Measurements from ENCODE around the gene SCAP. TPM values are rescaled to one million over a fixed set of nuclear protein-coding genes. Genes with fewer than 3 reads are reported as not detected.

Gene SCAP
- total and polyA plus RNA-seq, 2 of the 13 experiments (the other 11 are each of a cell fraction or from before 2014, with no cell fraction given) = 40.4 to 53.3 TPM

- TF ChIP-seq HNF1A (IDR thresholded peaks at IDR 0.05; ENCODE audit: low read depth) (no peak), HNF1A (CRISPR knock-in tag; IDR thresholded peaks at IDR 0.05; ENCODE audit: borderline replicate concordance) (0 out of 2 replicates have a peak, but pooled peaks have one; percentile 2), KDM6A (CRISPR knock-in tag; IDR thresholded peaks at IDR 0.05; ENCODE audit: low read depth) (peak; percentile 87), NFKB2 (CRISPR knock-in tag; IDR thresholded peaks at IDR 0.05; ENCODE audit: borderline replicate concordance) (no peak), PAWR (CRISPR knock-in tag; IDR thresholded peaks at IDR 0.05; ENCODE audit: borderline replicate concordance) (no peak), THAP11 (CRISPR knock-in tag; IDR thresholded peaks at IDR 0.05) (no peak), ZBTB7A (CRISPR knock-in tag; IDR thresholded peaks at IDR 0.05) (no peak), ZNF788 (CRISPR knock-in tag; IDR thresholded peaks at IDR 0.05; ENCODE audit: borderline replicate concordance) (no peak), ZNF33A (CRISPR knock-in tag; IDR thresholded peaks at IDR 0.05; ENCODE audit: borderline replicate concordance) (no peak), SAFB2 (CRISPR knock-in tag; IDR thresholded peaks at IDR 0.05; ENCODE audit: borderline replicate concordance, low read depth) (peak; percentile 69; the same call in 1 of the 2 replicates), KLF13 (CRISPR knock-in tag; IDR thresholded peaks at IDR 0.05) (no peak), ATF6 (CRISPR knock-in tag; conservative IDR thresholded peaks at IDR 0.05) (no peak), ZNF569 (CRISPR knock-in tag; IDR thresholded peaks at IDR 0.05; ENCODE audit: borderline replicate concordance) (no peak), ISL2 (CRISPR knock-in tag; IDR thresholded peaks at IDR 0.05) (0 out of 2 replicates have a peak, but pooled peaks have one; percentile 10), NCOA5 (CRISPR knock-in tag; IDR thresholded peaks at IDR 0.05) (no peak)
- TF ChIP-seq, protein P1, sequence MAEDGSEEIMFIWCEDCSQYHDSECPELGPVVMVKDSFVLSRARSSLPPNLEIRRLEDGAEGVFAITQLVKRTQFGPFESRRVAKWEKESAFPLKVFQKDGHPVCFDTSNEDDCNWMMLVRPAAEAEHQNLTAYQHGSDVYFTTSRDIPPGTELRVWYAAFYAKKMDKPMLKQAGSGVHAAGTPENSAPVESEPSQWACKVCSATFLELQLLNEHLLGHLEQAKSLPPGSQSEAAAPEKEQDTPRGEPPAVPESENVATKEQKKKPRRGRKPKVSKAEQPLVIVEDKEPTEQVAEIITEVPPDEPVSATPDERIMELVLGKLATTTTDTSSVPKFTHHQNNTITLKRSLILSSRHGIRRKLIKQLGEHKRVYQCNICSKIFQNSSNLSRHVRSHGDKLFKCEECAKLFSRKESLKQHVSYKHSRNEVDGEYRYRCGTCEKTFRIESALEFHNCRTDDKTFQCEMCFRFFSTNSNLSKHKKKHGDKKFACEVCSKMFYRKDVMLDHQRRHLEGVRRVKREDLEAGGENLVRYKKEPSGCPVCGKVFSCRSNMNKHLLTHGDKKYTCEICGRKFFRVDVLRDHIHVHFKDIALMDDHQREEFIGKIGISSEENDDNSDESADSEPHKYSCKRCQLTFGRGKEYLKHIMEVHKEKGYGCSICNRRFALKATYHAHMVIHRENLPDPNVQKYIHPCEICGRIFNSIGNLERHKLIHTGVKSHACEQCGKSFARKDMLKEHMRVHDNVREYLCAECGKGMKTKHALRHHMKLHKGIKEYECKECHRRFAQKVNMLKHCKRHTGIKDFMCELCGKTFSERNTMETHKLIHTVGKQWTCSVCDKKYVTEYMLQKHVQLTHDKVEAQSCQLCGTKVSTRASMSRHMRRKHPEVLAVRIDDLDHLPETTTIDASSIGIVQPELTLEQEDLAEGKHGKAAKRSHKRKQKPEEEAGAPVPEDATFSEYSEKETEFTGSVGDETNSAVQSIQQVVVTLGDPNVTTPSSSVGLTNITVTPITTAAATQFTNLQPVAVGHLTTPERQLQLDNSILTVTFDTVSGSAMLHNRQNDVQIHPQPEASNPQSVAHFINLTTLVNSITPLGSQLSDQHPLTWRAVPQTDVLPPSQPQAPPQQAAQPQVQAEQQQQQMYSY (CRISPR knock-in tag; IDR thresholded peaks at IDR 0.05) = peak; percentile 84; the same call in 1 of the 2 replicates
- TF ChIP-seq, protein P2, sequence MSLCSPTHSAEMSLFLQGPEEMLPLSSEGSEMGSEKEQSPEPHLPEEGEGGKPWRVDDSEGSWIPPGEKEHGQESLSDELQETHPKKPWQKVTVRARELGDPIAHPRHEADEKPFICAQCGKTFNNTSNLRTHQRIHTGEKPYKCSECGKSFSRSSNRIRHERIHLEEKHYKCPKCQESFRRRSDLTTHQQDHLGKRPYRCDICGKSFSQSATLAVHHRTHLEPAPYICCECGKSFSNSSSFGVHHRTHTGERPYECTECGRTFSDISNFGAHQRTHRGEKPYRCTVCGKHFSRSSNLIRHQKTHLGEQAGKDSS (CRISPR knock-in tag; IDR thresholded peaks at IDR 0.05; ENCODE audit: borderline replicate concordance, low read depth) = 0 out of 2 replicates have a peak, but pooled peaks have one; percentile 11
- TF ChIP-seq, protein P3, sequence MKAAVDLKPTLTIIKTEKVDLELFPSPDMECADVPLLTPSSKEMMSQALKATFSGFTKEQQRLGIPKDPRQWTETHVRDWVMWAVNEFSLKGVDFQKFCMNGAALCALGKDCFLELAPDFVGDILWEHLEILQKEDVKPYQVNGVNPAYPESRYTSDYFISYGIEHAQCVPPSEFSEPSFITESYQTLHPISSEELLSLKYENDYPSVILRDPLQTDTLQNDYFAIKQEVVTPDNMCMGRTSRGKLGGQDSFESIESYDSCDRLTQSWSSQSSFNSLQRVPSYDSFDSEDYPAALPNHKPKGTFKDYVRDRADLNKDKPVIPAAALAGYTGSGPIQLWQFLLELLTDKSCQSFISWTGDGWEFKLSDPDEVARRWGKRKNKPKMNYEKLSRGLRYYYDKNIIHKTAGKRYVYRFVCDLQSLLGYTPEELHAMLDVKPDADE (CRISPR knock-in tag; IDR thresholded peaks at IDR 0.05) = no peak
These were observed 32.1 kb downstream of the SCAP start (continued) for GRCh38 chr3:47443611-47443995.

All from HepG2 (cell line).